Hematopoietic multipotent progenitor cell treated with erythropoietin and hydrocortisone succinate and interleukin-3 and kit ligand, for 6 days (in vitro differentiated cells): Measurements from ENCODE around the gene GPR183.
"Not testable (repeated sequence)": the region's sequence is repeated elsewhere in the genome, so short reads cannot be mapped to it uniquely, and the experiment has no call there.

Source experiments
- DNase-seq: peaks from one replicate; pipeline ENCODE4 v3.0.0-alpha.2; 2015

The GPR183 gene

GRCh38 chr13:99265821-99266426 lies 41.3 kb downstream of the GPR183 start:
- peak; percentile 86 for DNase-seq

GRCh38 chr13:99265162-99265800 lies 41.9 kb downstream of the GPR183 start:
- DNase-seq: no peak

- DNase-seq: no peak
These were observed 43.1 kb downstream of the GPR183 start for GRCh38 chr13:99264051-99264450.

DNA sequence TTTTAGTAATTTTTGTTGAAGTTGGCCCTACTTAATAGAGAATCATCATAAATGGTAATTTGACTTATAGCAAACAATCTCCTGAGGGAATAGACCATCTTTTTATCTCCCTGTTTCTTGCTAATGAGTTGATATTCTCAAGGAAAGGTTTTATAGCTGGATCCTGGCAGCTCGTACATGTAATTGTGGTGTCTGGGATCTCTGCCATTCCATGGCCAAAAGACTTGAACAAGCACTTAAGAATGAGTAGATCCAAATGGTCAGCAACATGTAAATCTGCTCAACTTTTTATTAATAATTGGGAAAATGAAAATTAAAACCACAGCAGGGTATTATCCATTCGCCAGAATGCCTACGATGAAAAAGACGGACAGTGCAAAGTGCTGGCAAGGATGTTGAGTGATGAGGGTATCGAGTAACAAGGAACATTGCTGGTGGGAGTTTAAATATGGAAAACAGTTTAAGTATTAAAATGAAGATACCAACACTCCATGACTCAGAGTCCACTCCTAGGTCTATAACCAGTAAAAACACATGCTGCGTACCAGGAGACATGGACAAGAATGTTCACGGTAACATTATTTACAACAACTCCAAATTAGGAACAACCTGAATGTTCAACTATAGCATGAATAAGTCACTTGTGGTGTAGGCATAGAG lies 43.9 kb downstream of the GPR183 start:
- DNase-seq: no peak

DNA sequence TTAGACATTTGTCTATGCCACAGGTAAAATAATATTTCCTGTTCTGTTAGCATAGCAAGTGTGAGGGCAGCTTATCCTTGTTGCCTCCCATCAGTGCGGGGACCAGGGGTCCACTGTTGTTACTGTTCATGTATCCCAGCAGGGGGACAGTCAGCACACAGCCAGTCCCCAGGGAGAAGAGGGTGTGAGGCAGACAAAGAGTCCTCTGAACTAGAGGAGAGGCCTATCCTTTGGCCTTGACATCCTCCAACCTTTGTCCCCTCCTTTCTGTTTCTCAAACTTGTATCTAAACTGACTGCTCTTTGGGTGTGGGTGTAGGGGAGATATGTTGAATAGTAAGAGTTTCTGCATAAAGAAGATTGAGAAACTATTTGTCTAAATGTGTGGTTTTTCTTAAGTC lies 46.1 kb downstream of the GPR183 start:
- no peak for DNase-seq

- DNase-seq: no peak
These were observed 47.0 kb downstream of the GPR183 start for GRCh38 chr13:99260216-99260615.

DNA sequence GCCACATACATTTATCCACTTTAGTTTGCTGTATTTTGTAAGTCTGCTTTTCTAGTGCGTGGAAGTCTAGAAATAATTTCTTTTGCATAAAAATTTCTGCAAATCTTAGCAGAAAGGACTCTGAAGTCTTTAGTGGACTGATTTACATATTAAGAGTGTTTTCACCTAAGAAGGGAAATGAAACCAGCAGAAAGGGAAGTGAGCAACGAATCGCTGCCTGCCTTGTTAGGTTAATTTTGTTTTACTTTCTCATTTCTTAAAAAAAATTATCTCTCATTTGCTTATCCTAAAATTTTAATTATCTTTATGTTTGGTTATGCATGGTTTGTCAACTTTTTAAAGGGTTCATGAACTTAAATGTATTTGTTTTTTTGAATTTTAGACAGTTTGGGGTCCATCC lies 48.3 kb downstream of the GPR183 start:
- DNase-seq: no peak

GRCh38 chr13:99258210-99258860 lies 48.9 kb downstream of the GPR183 start, which contains the start of gene GPR18:
Gene GPR18, minus strand, starts transcription at chr13:99258379. Its CDS starts 2,507 bp downstream, at chr13:99255872.
- no peak for DNase-seq

- no peak for DNase-seq
These were observed 49.9 kb downstream of the GPR183 start for GRCh38 chr13:99257291-99257690.

DNA sequence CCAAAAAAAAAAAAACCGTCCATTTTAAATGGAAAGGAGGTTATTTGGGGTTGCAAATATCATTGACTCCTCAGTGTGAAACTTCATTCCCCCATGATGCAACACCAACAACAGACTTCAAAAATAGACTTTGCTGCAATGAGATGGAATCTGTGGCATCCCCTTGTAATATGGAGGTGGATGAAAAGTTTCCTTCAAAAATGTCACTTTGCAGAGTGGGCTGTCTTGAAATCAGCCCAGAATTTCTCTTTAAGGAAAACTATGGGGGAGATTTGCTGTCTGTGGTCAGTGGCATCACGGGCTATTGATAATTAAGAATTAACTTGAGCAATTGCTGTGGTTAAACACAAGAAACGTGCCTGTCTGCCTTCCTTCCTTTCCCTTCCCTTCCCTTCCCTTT lies 50.5 kb downstream of the GPR183 start:
- no peak for DNase-seq

DNA sequence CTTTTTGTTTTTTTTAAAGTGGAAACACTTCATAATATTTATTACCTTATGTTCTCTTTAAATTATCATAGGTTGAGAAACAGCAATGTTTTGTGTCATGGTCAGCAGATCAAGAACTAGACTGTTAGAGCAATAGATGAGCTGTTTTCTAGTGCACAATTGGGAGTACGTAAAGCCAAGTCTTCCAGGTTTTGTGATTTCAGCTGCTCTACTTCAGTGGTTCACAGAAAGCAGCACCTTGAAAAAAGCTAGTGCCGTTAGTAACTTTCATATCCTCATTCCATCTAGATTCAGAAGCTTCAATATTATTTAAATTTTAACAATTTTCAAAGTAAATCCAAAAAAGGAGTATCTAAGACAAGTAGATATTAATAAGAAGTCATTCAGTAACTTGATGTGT lies 50.9 kb downstream of the GPR183 start:
- no peak for DNase-seq

DNA sequence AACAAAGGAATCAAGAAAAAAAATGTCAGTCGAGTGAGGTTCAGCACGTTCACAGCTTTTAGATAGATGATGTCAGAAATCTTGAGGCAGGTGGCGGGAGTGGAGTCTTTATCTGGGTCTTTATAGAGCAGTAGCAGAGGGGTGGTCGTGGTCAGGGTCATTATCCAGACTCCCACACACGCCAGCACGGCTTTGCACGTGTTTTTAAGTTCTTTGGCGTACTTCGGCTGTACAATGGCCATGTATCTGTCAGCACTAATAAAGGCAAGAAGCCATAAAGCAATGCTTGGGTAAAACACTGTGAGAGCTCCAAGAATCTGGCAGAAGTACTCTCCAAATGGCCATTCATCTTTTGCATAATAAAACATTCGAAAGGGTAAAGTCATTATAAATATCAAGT lies 51.9 kb downstream of the GPR183 start:
- no peak for DNase-seq

GRCh38 chr13:99254830-99255229 lies 52.4 kb downstream of the GPR183 start:
- DNase-seq: no peak

DNA sequence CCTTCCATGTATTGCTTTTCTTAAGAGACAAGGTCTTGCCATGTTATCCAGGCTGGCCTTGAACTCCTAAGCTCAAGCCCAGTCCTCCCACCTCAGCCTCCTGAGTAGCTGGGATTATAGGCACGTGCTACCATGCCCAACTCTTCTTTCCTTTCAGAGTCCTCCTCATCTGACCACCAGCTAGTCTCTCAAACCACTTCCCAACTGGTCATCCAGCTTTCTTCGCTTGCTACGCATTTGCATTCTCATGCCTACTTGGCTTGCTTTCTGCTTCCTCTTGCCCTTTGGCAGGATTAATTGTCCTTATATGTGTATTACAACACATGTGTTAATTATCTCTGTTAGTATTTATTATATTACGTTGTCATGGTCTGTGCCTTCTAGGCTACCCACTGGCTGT lies 55.3 kb downstream of the GPR183 start:
- no peak for DNase-seq

GRCh38 chr13:99250982-99251825 lies 56.0 kb downstream of the GPR183 start:
- DNase-seq: no peak

DNA sequence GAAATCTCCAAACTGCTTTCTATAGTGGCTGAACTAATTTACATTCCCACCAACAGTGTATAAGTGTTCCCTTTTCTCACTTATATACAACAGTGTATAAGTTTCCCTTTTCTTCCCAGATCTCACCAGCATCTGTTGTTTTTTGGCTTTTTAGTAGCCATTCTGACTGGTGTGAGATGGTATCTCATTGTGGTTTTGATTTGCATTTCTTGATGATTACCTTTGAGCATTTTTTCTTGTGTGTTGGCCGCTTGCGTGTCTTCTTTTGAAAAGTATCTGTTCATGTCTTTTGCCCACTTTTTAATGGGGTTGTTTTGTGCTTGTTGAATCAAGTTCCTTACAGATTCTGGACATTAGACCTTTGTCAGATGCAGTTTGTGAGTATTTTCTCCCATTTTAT lies 57.6 kb downstream of the GPR183 start:
- not testable (repeated sequence) for DNase-seq

DNA sequence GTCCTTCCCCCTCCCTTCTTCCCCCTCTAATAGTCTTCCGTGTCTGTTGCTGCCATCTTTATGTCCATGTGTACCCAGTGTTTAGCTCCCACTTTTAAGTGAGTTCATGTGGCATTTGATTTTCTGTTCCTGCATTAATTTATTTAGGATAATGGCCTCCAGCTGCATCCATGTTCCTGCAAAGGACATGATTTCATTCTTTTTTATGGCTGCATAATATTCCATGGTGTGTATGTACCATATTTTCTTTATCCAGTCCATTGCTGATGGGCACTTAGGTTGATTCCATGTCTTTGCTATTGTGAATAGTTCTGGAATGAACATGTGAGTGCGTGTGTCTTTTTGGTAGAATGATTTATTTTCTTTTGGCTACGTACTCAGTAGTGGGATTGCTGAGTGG lies 58.0 kb downstream of the GPR183 start:
- DNase-seq: not testable (repeated sequence)

DNA sequence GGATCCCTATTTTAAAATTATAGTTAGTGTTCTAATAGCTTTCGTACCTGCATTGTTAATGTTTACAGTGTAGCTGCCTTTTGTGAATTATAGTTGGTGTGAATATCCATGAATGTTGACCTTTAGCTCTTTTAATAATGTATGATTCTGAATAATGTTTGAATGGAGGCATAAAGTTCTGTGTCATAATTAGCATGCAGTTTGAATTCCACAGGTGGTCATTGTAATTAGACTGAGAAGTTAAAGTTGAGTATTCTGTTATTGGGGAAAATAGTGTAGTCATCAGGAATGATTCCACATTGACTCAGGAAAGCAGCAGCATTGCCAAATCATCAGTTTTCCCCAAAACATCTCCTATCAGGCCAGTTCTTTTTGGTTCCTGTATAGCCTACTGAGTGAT lies 61.1 kb downstream of the GPR183 start:
- no peak for DNase-seq
